Uterus (tissue), 4 donors: ENCODE measurements around the gene HAX1. TPM values are rescaled to one million over a fixed set of nuclear protein-coding genes. Genes with fewer than 3 reads are reported as not detected.

ENCODE experiments used
- DNase-seq, 2 donors: peaks; one replicate each; pipeline ENCODE4 v3.0.0-alpha.2; 2019 to 2020
- H3K27ac ChIP-seq, 2 donors: fragments of 200-600 bp; sonication (generic); 1 replicate in 1 of 2; 2 replicates in 1 of 2; pipeline ENCODE4 v1.5.1; 2016 to 2018
- H3K27me3 ChIP-seq, 2 donors: fragments of 200-600 bp; sonication (generic); one replicate each; pipeline ENCODE4 v1.5.1; 2018 to 2019; ENCODE audit warnings: control low read depth in 1 of 2
- H3K36me3 ChIP-seq, 2 donors: fragments of 200-600 bp; sonication (generic); one replicate each; pipeline ENCODE4 v1.5.1; 2019; ENCODE audit warnings: control low read depth in 1 of 2
- H3K4me1 ChIP-seq, 2 donors: fragments of 200-600 bp; sonication (generic); one replicate each; pipeline ENCODE4 v1.5.1; 2018 to 2019; ENCODE audit warnings: control low read depth in 1 of 2
- H3K4me3 ChIP-seq, 2 donors: fragments of 200-600 bp; sonication (generic); 1 replicate in 1 of 2; 2 replicates in 1 of 2; pipeline ENCODE4 v1.5.1; 2018 to 2019; ENCODE audit warnings: mild to moderate bottlenecking in 1 of 2
- H3K9me3 ChIP-seq, 2 donors: fragments of 200-600 bp; sonication (generic); one replicate each; pipeline ENCODE4 v1.5.1; 2019; ENCODE audit warnings: control low read depth in 1 of 2
- POLR2A ChIP-seq, 2 donors: fragments of 450-650 bp; IDR thresholded peaks; one replicate each; pipeline ENCODE4 v1.6.1; 2016; ENCODE audit warnings: antibody characterized with exemption in 2 of 2, mild to moderate bottlenecking in 1 of 2, moderate library complexity in 1 of 2
- intact Hi-C: fragments of 100-400 bp; cut with DNase I; formaldehyde crosslinking; loops from one replicate; pipeline ENCODE4 v1.15.1; 2023; ENCODE audit warnings: low total_unique reads
- total RNA-seq, 4 donors: library from RNA; depleted of rRNA in 3 of 4; stranded (reverse); fragments of >200 nt in 3 of 4; gene quantifications; one replicate each; pipeline versions ENCODE4 v1.1.0 to v1.2.4, GENCODE V29; 2014 to 2023
- TF ChIP-seq, protein P1 (sequence below), 4 experiments: fragments of 200-600 bp in 2 of 4; fragments of 450-650 bp in 2 of 4; sonication (generic) in 2 of 4; IDR thresholded peaks; one replicate each; pipeline ENCODE4 v1.5.1; 2016 to 2019; ENCODE audit warnings: antibody characterized with exemption in 4 of 4, mild to moderate bottlenecking in 2 of 4, moderate library complexity in 1 of 4
- donor health status: DM: yes; HTN: yes; CAD: no.

HAX1 gene
- total RNA-seq, 4 donors from 2014 or later = 50.5 to 78.8 (median 69.4) TPM

DNA sequence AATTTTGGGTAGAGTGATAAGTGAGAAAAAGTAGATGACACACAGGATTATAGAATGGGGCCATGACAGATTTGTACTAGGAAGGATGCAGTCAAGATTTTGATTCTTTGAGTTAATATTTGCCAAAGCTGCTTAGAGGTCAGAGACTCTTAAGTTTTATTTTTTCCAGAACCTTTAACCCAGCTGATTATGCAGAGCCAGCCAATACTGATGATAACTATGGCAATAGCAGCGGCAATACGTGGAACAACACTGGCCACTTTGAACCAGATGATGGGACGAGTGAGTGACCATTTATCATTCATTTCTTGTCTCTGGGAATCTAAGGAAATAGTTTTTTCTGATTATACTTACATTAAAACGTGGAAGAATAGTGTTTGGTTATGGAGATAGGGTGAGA lies 35.6 kb upstream of the HAX1 start:
- no peak overlapping the region for H3K27ac ChIP-seq
- no peak for DNase-seq
- H3K36me3 ChIP-seq = peaks cover 0 to 2% of the 10 kb centered on the region in 2 donors
- H3K4me1 ChIP-seq = no peaks in the 10 kb centered on the region
- no peaks in the 10 kb centered on the region for H3K27me3 ChIP-seq
- no peak for TF ChIP-seq POLR2A (IDR thresholded peaks at IDR 0.05)
- TF ChIP-seq, protein P1, sequence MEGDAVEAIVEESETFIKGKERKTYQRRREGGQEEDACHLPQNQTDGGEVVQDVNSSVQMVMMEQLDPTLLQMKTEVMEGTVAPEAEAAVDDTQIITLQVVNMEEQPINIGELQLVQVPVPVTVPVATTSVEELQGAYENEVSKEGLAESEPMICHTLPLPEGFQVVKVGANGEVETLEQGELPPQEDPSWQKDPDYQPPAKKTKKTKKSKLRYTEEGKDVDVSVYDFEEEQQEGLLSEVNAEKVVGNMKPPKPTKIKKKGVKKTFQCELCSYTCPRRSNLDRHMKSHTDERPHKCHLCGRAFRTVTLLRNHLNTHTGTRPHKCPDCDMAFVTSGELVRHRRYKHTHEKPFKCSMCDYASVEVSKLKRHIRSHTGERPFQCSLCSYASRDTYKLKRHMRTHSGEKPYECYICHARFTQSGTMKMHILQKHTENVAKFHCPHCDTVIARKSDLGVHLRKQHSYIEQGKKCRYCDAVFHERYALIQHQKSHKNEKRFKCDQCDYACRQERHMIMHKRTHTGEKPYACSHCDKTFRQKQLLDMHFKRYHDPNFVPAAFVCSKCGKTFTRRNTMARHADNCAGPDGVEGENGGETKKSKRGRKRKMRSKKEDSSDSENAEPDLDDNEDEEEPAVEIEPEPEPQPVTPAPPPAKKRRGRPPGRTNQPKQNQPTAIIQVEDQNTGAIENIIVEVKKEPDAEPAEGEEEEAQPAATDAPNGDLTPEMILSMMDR (IDR thresholded peaks at IDR 0.05) = no peak
- H3K9me3 ChIP-seq = no peaks in the 10 kb centered on the region
- no peak overlapping the region for H3K4me3 ChIP-seq
- intact Hi-C loops = no loop called here

DNA sequence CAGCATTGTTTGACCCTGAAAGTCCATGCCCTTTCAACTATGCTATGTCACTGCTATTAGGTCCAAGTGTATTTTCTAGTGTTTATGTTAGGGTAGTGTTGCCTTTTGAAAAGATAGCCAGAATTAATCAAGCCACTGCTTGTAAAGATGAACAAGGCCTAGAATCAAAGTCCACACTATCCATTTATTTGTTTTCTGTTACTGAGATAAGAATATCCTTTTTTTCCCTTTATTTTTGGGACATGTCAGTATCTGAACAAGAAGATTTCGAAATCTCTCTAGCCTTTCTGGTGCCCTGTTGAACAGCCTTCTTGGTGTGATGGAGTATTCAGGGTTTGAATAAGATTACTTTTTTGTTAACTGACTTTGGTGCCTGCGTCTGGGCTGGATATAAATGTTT lies 35.0 kb upstream of the HAX1 start:
- H3K27ac ChIP-seq = no peak overlapping the region
- H3K4me1 ChIP-seq = no peaks in the 10 kb centered on the region
- TF ChIP-seq POLR2A (IDR thresholded peaks at IDR 0.05) = no peak
- TF ChIP-seq, protein P1 (IDR thresholded peaks at IDR 0.05) = no peak
- intact Hi-C loops = no loop called here
- no peak for DNase-seq
- no peaks in the 10 kb centered on the region for H3K9me3 ChIP-seq
- no peak overlapping the region for H3K4me3 ChIP-seq
- no peaks in the 10 kb centered on the region for H3K27me3 ChIP-seq
- H3K36me3 ChIP-seq = peaks cover 0 to 2% of the 10 kb centered on the region in 2 donors

DNA sequence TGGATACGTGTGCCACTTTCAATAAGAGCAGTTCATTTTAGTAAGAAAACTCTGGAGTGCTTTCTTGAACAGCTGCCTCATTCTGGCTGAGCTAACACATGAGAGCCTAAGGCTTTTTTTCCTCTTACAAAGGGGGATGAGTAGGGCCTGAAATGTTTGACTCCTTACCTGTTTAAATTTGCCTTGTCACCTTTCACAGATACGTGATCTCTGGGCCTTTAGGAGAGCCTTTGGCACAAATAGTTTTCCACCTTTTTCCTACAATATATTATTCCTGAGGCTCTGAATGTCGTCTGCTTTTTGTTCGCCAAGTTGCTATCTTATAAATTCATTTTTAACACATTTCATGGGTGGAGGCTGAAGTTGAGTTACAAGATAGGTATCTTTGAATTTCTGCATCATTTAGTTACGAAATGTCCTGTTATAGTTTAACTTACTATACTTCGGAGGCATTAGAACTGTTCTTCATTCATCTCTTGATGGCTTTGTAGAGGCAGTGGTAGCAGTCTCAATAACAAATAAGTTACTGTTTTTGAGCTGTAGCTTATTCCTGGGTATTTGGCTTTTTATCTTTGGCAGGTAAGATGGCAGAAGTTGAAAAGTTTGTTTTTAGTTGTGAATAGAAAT lies 34.4 kb upstream of the HAX1 start:
- Histone ChIP-seq H3K27me3 (no peaks in the 10 kb centered on the region), H3K4me3 (no peak overlapping the region), H3K36me3 (peaks cover 0 to 2% of the 10 kb centered on the region in 2 donors), H3K4me1 (no peaks in the 10 kb centered on the region), H3K9me3 (no peaks in the 10 kb centered on the region), H3K27ac (no peak overlapping the region)
- TF ChIP-seq, protein P1 (IDR thresholded peaks at IDR 0.05) = no peak
- no peak for TF ChIP-seq POLR2A (IDR thresholded peaks at IDR 0.05)
- intact Hi-C loops = no loop called here
- no peak for DNase-seq

DNA sequence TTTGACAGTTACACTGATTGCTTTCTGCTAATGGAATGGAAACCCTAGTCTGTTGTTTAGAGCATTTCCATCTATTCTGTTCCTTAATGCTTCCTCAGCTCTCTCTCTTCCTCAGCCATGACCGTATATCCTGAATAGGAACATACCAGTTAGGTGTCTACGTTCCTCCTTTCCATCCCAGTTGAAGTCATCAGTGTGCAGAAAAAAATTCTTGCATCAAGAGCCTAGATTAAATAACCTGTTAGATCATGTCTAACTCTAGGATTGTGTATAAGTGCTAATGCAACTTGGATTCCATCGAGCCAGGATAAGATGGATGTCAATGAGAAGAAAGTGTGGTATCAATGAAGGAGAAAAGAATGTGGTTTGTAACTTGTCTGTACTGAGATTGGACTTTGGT lies 32.9 kb upstream of the HAX1 start:
- H3K27ac ChIP-seq = no peak overlapping the region
- peaks cover 0 to 2% of the 10 kb centered on the region in 2 donors for H3K36me3 ChIP-seq
- TF ChIP-seq, protein P1 (IDR thresholded peaks at IDR 0.05) = no peak
- no peak for TF ChIP-seq POLR2A (IDR thresholded peaks at IDR 0.05)
- H3K4me3 ChIP-seq = no peak overlapping the region
- H3K9me3 ChIP-seq = no peaks in the 10 kb centered on the region
- DNase-seq = no peak
- no peaks in the 10 kb centered on the region for H3K27me3 ChIP-seq
- intact Hi-C loops = no loop called here
- no peaks in the 10 kb centered on the region for H3K4me1 ChIP-seq

DNA sequence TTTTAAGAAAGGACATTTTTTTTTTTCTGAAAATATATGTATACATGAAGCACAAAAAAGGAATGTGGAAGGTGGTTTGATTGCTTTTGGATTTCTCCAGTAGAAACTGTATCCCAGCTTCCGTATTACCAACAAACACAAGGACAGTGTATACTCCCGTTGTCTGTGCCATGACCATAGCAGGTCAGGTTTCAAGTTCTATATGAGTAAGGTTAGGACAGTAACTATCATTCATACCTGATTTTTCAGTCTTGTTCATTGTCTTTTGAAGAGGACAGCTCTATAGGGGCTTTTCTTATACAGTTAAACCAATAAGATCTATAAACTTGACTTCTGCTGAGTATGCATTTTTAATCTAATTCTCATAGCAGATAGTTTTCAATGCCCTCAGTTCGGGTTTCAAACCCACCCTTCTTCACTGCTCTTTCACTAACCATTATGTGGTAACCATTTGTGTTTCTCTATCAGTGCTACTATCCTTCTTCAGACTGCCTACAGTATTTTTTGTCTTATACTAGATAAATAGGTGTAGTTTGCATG lies 32.1 kb upstream of the HAX1 start:
- no peak for DNase-seq
- H3K27me3 ChIP-seq = no peaks in the 10 kb centered on the region
- no peaks in the 10 kb centered on the region for H3K4me1 ChIP-seq
- H3K36me3 ChIP-seq = peaks cover 0 to 2% of the 10 kb centered on the region in 2 donors
- no peaks in the 10 kb centered on the region for H3K9me3 ChIP-seq
- intact Hi-C loops = no loop called here
- no peak overlapping the region for H3K27ac ChIP-seq
- TF ChIP-seq POLR2A (IDR thresholded peaks at IDR 0.05) = no peak
- TF ChIP-seq, protein P1 (IDR thresholded peaks at IDR 0.05) = no peak
- no peak overlapping the region for H3K4me3 ChIP-seq
